Measurements from ENCODE around the gene URGCP.

- TF ChIP-seq, protein P1, sequence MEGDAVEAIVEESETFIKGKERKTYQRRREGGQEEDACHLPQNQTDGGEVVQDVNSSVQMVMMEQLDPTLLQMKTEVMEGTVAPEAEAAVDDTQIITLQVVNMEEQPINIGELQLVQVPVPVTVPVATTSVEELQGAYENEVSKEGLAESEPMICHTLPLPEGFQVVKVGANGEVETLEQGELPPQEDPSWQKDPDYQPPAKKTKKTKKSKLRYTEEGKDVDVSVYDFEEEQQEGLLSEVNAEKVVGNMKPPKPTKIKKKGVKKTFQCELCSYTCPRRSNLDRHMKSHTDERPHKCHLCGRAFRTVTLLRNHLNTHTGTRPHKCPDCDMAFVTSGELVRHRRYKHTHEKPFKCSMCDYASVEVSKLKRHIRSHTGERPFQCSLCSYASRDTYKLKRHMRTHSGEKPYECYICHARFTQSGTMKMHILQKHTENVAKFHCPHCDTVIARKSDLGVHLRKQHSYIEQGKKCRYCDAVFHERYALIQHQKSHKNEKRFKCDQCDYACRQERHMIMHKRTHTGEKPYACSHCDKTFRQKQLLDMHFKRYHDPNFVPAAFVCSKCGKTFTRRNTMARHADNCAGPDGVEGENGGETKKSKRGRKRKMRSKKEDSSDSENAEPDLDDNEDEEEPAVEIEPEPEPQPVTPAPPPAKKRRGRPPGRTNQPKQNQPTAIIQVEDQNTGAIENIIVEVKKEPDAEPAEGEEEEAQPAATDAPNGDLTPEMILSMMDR (conservative IDR thresholded peaks at IDR 0.05 in 1 of 2, IDR thresholded peaks at IDR 0.05 in 1 of 2; ENCODE audit: low read depth in 1 of 2, low read length in 2 of 2) = no peak
- no peak for TF ChIP-seq EZH2 (IDR thresholded peaks at IDR 0.05; ENCODE audit: low read length, missing control alignments)
Measured at GRCh38 chr7:43884617-43885016, 21.8 kb downstream of the URGCP start.
